ENCODE data around the gene HSPA12B. TPM values are rescaled to one million over a fixed set of nuclear protein-coding genes. Genes with fewer than 3 reads are reported as not detected.

HSPA12B gene
- total and polyA plus RNA-seq, 2 of the 4 experiments (the other 2 are of a cell fraction): not detected

GRCh38 chr20:3701061-3701998 lies 31.2 kb upstream of the HSPA12B start (continued):
- no peak for TF ChIP-seq BHLHE40 (IDR thresholded peaks at IDR 0.05; ENCODE audit: low read depth, low read length)
- TF ChIP-seq RAD21 (IDR thresholded peaks at IDR 0.05; ENCODE audit: low read length): no peak

DNA sequence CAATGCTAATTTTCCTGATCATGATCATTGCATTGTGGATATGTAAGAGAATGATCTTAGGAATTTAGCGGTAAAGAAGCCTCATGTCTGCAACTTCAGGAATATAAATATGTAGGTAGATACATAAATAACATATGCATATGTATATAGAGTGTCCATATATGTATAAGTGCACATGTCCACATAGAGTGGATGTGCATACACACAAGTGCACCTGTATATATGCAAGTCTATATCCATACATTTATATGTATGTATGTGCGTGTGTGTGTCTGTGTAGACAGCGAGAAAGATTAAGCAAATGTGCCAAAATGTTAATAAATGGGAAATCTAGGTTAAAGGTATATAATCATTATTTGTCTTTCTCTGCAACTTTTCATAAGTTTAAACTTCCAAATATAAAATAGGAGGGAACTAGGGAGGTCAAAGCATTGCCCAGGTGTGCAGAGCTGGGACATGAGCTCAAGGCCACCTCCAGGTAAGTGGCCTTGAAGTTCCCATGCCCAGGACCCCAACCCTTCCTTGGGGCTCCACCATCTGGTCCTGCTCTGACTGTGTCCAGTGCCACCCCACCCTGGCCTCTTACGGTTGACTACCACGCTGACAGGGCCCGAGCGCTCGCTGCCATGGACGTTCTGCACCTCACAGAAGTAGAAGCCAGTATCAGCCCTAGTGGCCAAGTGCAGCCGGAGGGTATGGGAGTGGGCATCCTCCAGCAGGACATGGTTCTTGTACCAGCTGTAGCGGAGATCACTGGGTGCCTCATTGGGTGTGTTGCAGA lies 29.7 kb upstream of the HSPA12B start:
- intact Hi-C loops (cut with micrococcal nuclease): no loop called here

More for the DNA sequence above, 29.7 kb upstream of the HSPA12B start:
- H2BK20ac ChIP-seq (ENCODE audit: low read depth, low read length): no peak overlapping the region
- no peak overlapping the region for H3K4ac ChIP-seq (ENCODE audit: low read depth, low read length)
- H2AK5ac ChIP-seq (ENCODE audit: low read depth, low read length): no peak overlapping the region
- WGBS, 2 experiments (ENCODE audit: extremely low coverage in 2 of 2, insufficient read length in 1 of 2): no CpG with 5 or more reads among the region's 11 CpGs
- H3K27ac ChIP-seq (ENCODE audit: insufficient read depth, low read length): no peak overlapping the region
- no peak overlapping the region for H2BK15ac ChIP-seq (ENCODE audit: low read depth, low read length)
- H3K14ac ChIP-seq (replicated peaks; ENCODE audit: low read depth, low read length): no peak overlapping the region
- in situ Hi-C loops (cut with MboI; ENCODE audit: low sequenced_read_pairs) (no loop called here), dilution Hi-C loops (cut with HindIII; ENCODE audit: low sequenced_read_pairs, unreplicated experiment) (no loop called here)
- POLR2A ChIA-PET (ENCODE audit: unreplicated experiment): no interaction called here
- no peak overlapping the region for H3K18ac ChIP-seq (ENCODE audit: low read depth, low read length)
- CTCF ChIA-PET: interaction anchor here (0.6 to 0.7 kb wide), 2 partner anchors 17 to 276 kb away, joined by 3 read pairs; no protein-coding TSS in a partner anchor
- no TSS peak for BruUV-seq (replicated peaks)
- no peak for DNase-seq
- TF ChIP-seq NFE2L2 (IDR thresholded peaks at IDR 0.05; ENCODE audit: low read depth, low read length) (no peak), CTCF (conservative IDR thresholded peaks at IDR 0.05; ENCODE audit: low read depth, low read length) (no peak), RCOR1 (IDR thresholded peaks at IDR 0.05; ENCODE audit: insufficient replicate concordance, low read length) (no peak), CEBPB (IDR thresholded peaks at IDR 0.05; ENCODE audit: low read depth, low read length) (no peak), SMC3 (IDR thresholded peaks at IDR 0.05; ENCODE audit: low read depth, low read length) (no peak), RAD21 (IDR thresholded peaks at IDR 0.05; ENCODE audit: low read length) (no peak), ELK1 (IDR thresholded peaks at IDR 0.05; ENCODE audit: borderline replicate concordance, low read depth, low read length) (no peak)
- H2AFZ ChIP-seq (replicated peaks; ENCODE audit: low read length, poor library complexity): no peak overlapping the region
- ATAC-seq (ENCODE audit: low read depth): no peak
- H4K5ac ChIP-seq (ENCODE audit: low read depth, low read length): no peak overlapping the region
- H3K36me3 ChIP-seq (ENCODE audit: control insufficient read depth, insufficient read depth, low read length): no peaks in the 10 kb centered on the region
- H3K56ac ChIP-seq (ENCODE audit: extremely low read depth, insufficient read depth, low read length): no peak overlapping the region
- no peak overlapping the region for H3K4me2 ChIP-seq (ENCODE audit: low read depth, low read length)
- H3K9me3 ChIP-seq (ENCODE audit: control insufficient read depth, insufficient read depth, low read length): peaks cover 2% of the 10 kb centered on the region; the same call in 1 of the 2 replicates
- no peak overlapping the region for H3K9ac ChIP-seq (ENCODE audit: low read depth, low read length)
- no peaks in the 10 kb centered on the region for H3K79me1 ChIP-seq (ENCODE audit: low read depth in 1 of 2, low read length in 2 of 2)
- no peak overlapping the region for H2BK120ac ChIP-seq (ENCODE audit: low read depth, low read length)
- H3K4me3 ChIP-seq (ENCODE audit: insufficient read depth, low read depth, low read length): no peak overlapping the region
- H2AK9ac ChIP-seq (replicated peaks; ENCODE audit: low read depth, low read length, poor library complexity): no peak overlapping the region
- no peaks in the 10 kb centered on the region for H4K20me1 ChIP-seq (ENCODE audit: insufficient read depth, low read length)
- H3K23ac ChIP-seq (ENCODE audit: low read depth, low read length): no peak overlapping the region
- H3K27me3 ChIP-seq (ENCODE audit: control insufficient read depth, insufficient read depth, low read length): peaks cover 44% of the 10 kb centered on the region
- H3K9me1 ChIP-seq (ENCODE audit: insufficient read depth, low read length): no peaks in the 10 kb centered on the region
- no peaks in the 10 kb centered on the region for H3K4me1 ChIP-seq (ENCODE audit: control insufficient read depth, insufficient read depth, low read length)
- H4K91ac ChIP-seq (ENCODE audit: insufficient read depth, low read depth, low read length): no peak overlapping the region
- no peak overlapping the region for H4K8ac ChIP-seq (ENCODE audit: low read depth in 2 of 2, low read length in 2 of 2)
- no peak overlapping the region for H2BK5ac ChIP-seq (ENCODE audit: low read depth, low read length, poor library complexity, severe bottlenecking)

All from IMR-90 (cell line).